Fibroblast of mammary gland (primary cell): Measurements from ENCODE around the gene CD69.

Experiments
- DNase-seq: peaks from one replicate; pipeline ENCODE4 v3.0.0-alpha.2; 2010; ENCODE audit warnings: low read depth
- H3K4me3 ChIP-seq: 2 replicates; pipeline ENCODE4 v1.5.1; 2011; ENCODE audit warnings: low read depth, mild to moderate bottlenecking, low read length, moderate library complexity; ENCODE audit not compliant: control insufficient read depth
- CTCF ChIP-seq: conservative IDR thresholded peaks from 2 replicates; pipeline ENCODE4 v1.5.1; 2011; ENCODE audit warnings: low read depth, low read length, inconsistent platforms; ENCODE audit not compliant: control insufficient read depth, insufficient read depth

The CD69 gene

GRCh38 chr12:9792961-9793617, 32.4 kb upstream of the CD69 start:
- H3K4me3 ChIP-seq: no peak overlapping the region
- no peak for TF ChIP-seq CTCF
- peak; percentile 49 for DNase-seq

- no peak for DNase-seq
- H3K4me3 ChIP-seq: no peak overlapping the region
- TF ChIP-seq CTCF: no peak
Observed at GRCh38 chr12:9792185-9792900, 31.6 kb upstream of the CD69 start.

- no peak for TF ChIP-seq CTCF
- no peak overlapping the region for H3K4me3 ChIP-seq
- peak; percentile 15 for DNase-seq
Observed at GRCh38 chr12:9786726-9787717, 26.3 kb upstream of the CD69 start.

GRCh38 chr12:9784816-9785215, 24.1 kb upstream of the CD69 start:
- H3K4me3 ChIP-seq: no peak overlapping the region
- TF ChIP-seq CTCF: no peak
- no peak for DNase-seq

GRCh38 chr12:9784326-9784725, 23.6 kb upstream of the CD69 start:
- H3K4me3 ChIP-seq: no peak overlapping the region
- DNase-seq: no peak
- no peak for TF ChIP-seq CTCF

GRCh38 chr12:9782547-9783382, 22.1 kb upstream of the CD69 start:
- TF ChIP-seq CTCF: no peak
- no peak for DNase-seq

More at GRCh38 chr12:9782547-9783382, 22.1 kb upstream of the CD69 start:
- no peak overlapping the region for H3K4me3 ChIP-seq
